ENCODE data around the gene CEP83.

- TF ChIP-seq CTCF (IDR thresholded peaks at IDR 0.05) (no peak), EZH2 (IDR thresholded peaks at IDR 0.05; ENCODE audit: borderline replicate concordance, insufficient read depth, low read depth, low read length, poor library complexity, severe bottlenecking) (no peak)
Observed at GRCh38 chr12:94265966-94266745, 193.5 kb downstream of the CEP83 start.
